T-helper 22 cell (primary cell): ENCODE measurements around the gene KHSRP.

Source experiments
- DNase-seq: peaks from one replicate; pipeline ENCODE4 v3.0.0-alpha.2; 2020; ENCODE audit warnings: low read depth

KHSRP gene, protein sequence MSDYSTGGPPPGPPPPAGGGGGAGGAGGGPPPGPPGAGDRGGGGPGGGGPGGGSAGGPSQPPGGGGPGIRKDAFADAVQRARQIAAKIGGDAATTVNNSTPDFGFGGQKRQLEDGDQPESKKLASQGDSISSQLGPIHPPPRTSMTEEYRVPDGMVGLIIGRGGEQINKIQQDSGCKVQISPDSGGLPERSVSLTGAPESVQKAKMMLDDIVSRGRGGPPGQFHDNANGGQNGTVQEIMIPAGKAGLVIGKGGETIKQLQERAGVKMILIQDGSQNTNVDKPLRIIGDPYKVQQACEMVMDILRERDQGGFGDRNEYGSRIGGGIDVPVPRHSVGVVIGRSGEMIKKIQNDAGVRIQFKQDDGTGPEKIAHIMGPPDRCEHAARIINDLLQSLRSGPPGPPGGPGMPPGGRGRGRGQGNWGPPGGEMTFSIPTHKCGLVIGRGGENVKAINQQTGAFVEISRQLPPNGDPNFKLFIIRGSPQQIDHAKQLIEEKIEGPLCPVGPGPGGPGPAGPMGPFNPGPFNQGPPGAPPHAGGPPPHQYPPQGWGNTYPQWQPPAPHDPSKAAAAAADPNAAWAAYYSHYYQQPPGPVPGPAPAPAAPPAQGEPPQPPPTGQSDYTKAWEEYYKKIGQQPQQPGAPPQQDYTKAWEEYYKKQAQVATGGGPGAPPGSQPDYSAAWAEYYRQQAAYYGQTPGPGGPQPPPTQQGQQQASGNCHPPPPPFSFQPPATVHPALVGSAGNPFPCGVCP

DNA sequence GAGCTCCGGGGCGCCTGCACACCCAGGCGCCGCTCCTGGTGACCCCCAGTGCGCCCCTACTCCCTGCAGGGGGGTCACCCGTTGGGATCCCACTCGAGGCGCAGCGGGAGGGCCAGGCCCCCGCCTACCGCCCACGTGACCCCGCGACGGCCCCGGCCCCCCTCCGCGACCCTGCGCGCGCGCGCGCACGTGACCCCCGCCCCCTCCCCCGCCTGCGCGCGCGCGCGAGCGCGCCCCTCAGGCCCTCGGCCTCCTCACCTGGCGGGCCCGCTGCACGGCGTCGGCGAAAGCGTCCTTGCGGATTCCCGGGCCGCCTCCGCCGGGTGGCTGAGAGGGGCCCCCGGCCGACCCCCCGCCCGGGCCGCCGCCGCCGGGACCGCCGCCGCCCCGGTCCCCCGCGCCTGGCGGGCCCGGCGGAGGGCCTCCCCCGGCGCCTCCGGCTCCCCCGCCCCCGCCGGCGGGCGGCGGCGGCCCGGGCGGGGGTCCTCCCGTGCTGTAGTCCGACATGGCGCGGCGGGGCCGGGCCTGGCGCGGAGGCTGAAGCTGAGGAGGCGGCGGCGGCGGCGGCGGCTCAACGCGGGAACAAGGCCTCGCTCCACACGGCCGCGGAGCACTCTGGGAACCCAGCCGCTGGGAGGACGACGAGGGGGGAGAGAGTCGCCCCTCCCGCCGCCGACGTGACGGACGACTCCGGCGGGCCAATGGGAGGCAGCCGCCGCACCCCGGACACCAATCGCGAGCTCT, at the start of gene KHSRP:
Gene KHSRP (minus strand): TSS at position 617 of the 744 bp plus-strand sequence. CDS start 110 bp downstream, at position 507.
- peak; percentile 16 for DNase-seq

DNA sequence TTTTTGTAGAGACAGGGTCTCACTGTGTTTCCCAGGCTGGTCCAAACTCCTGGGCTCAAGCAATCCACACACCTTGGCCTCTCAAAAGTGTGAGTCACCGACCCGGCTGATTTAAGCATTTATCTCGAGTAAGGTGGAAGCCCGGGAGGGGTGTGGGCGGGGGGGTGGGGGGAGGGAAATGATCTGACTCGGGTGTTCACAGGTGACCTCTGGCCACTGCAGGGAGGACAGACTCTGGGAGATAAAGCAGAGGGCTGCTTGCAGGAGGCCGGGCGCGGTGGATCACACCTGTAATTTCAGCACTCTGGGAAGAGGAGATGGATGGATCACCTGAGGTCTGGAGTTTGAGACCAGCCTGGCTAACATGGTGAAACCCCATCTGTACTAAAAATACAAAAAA, 49.0 kb upstream of the KHSRP start:
- no peak for DNase-seq

DNA sequence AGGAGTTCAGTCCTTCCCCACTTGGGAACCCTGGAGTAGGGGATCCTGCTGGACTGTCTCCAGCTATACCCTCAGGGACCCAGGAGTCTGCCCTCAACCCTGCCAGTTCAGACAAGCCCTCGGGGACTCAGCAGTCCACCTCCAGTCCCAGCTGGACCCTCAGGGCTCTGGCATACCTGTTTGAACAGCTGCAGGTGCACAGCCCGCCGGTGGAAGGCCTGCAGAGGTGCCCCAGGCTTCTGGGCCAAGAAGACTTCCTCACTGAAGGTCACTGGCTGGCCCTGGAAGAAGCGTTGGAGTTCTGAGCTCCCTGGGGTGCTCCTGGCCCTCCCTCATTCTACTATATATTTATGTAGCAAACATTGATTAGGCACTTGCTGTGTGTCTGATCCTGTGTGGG, 48.1 kb upstream of the KHSRP start:
- DNase-seq, result no peak

DNA sequence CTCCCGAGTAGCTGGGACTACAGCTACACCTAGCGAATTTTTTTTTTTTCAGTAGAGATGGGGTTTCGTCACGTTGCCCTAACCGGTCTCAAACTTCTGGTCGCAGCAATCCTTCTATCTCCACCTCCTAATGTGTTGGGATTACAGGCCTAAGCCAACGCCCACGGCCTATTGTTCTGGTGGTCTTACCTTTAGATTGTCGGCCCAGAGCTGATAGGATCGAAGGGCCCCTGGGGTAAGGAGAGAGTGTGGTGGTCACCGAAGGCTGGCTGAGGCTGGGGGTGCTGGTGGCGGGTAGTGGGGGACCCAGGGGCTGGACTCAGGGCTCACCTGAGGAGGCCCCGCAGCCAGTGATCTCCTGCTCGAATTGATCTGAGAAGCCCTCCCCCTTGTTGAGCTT, 46.5 kb upstream of the KHSRP start:
- DNase-seq, result no peak

DNA sequence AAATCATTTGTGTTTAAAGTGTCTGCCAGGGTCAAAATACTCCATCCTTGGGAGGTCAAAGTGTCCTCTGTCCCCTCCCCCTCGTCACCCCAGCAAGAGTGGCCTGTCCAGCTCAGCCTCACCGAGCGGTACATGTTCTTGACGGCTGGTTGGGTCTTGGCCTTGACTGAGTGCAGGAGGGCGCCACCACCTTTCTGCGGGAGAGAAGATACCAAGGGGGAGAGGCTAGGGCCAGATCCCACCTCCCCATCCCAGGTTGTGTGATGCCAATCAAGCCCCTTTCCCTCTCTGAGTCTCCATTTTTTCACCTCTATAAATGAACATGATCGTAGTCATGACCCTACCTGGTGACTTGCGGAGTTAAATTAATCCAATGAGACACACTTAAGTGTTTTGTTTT, 45.6 kb upstream of the KHSRP start:
- no peak for DNase-seq

DNA sequence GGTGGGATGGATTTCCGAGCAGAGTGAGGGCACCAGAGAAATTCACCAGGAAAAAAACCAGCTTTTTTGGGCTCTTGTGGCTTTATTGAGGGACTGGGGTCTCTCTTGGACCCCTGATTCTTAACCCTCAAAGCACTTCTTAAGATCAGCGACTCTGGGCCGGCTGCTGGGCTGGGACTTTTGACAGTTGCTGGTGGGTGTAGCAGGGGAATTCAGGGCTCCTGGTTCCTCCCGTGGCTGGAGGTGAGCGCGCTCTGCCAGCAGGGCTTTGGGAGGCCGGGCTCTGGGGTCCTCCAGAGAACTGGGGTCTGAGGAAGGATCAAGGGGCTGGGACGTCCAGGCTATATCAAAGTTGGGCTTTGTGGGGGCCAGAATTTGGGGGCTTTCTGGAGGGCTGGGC, 42.8 kb upstream of the KHSRP start:
- DNase-seq, result no peak

DNA sequence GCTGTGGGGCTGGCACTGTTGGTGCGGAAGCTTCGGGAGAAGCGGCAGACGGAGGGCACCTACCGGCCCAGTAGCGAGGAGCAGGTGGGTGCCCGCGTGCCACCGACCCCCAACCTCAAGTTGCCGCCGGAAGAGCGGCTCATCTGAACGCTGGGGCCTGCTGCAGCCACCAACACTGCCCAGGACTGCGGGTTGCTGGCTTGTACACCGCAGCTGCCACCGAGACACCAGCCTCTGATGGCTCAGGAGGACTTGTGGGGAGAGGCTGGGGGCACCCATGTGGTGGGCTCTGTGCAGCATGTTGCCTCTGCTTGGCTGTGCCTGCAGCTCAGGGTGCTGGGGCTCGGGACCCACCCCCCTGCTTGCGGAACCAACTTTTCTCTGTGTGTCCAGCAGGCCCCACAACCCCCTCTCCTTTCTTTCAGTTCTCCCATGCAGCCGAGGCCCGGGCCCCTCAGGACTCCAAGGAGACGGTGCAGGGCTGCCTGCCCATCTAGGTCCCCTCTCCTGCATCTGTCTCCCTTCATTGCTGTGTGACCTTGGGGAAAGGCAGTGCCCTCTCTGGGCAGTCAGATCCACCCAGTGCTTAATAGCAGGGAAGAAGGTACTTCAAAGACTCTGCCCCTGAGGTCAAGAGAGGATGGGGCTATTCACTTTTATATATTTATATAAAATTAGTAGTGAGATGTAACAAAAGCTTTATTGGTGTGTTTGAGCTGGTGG, 42.1 kb upstream of the KHSRP start:
- no peak for DNase-seq

DNA sequence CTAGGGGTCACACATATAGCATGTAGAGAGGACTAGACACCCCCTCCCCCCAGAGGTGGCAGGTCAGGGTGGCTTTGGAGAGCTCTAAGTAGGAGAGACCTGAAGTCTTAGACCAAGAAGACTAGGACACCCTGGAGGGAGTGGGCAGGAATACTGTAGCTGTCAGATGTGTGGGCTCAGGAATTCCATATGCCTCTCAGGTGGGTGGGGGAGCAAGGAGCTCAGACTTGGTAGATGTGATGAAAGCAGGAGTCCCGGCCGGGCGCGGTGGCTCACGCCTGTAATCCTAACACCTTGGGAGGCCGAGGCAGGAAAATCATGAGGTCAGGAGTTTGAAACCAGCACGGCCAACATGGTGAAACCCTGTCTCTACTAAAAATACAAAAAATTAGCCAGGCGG, 41.1 kb upstream of the KHSRP start:
- no peak for DNase-seq

DNA sequence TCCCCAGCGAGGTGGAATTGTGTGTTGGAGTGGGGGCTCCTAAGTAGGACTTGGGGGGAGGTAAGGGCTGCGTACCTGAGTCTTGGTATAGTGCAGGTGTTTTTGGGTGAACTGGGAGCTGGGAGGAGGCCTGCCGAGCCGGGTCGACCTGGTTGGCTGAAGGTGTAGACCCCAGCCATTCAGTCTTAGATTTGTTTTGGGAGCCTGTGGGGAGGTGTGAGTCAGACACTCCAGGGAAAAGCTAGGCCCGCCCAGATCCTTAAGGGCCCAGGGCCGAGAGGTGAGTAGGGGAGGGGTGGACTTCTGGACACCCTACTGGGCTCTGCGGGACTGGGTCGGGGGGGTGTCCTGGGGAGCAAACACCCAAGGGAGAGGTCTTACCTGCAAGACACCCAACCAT, 40.4 kb upstream of the KHSRP start:
- DNase-seq, result no peak

DNA sequence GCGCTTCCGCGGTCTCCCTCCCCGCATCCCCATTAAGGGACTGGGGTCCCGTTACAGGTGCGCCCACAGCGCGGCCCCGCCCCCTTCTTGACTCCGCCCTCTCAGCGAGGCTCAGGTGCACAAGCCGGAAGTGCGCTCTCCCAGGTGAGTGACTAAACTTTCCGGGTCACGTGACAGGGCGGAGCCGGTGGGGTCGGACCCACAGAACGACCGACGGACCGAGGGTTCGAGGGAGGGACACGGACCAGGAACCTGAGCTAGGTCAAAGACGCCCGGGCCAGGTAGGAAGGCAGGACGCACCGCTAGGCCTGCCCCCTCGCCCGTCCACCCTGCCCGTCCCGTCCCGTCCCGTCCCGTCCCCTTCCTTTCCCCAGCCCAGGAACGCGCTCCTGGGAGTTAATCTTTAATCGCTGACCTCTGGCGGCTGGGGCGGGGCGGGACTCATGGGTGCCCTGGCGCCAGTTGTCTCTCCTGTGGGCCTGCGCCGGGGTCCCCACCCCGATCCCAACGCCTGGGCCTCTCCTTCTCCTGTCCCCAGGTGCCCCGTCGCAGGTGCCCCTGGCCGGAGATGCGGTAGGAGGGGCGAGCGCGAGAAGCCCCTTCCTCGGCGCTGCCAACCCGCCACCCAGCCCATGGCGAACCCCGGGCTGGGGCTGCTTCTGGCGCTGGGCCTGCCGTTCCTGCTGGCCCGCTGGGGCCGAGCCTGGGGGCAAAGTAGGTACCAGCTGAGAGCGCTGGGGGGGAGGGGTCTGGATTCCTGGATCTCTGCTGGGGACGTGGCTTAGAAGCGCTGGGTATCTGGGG, 39.7 kb upstream of the KHSRP start, which contains the start of gene CRB3:
Gene CRB3 (plus strand): TSS at position 202 of the 804 bp plus-strand sequence. CDS start 431 bp downstream, at position 633.
- DNase-seq, result peak; percentile 20

DNA sequence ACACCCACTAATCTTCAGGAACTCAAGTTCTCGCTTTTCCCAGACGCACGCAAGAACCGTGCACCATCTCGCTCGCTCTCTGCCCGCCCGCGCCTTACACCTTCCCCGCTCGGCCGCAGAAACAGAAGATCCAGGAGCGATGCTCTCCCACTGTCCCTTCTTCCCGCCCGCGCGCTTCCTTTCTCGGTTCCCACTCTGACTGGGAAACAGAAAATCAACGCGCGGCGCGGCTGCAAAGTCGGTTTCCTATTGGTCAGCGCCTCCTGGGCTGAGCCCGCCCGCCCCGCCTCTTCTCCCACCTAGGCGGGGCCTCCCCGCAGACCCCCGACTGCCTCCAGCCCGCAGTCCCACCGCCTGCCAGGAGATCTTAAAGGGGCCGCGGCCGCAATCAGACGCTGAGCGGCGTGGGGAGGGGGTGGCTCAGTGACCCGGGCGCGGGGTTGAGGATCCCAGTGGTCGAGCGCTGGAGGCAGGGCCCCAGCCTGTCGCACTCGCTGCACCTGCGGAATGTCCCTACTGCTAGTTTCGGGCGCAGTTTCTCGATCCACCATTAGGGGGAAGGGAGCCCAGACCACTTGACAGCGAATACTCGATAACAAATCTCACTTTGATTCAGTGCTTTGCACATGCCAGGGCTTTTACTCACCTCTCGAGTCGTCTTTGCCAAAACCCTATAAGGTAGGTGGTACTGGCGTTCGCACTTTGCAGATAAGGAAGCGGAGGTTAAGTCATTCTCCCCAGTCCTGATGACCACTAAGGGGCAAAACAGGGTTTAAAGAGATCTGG, 35.7 kb upstream of the KHSRP start:
- DNase-seq, result peak; percentile 93

DNA sequence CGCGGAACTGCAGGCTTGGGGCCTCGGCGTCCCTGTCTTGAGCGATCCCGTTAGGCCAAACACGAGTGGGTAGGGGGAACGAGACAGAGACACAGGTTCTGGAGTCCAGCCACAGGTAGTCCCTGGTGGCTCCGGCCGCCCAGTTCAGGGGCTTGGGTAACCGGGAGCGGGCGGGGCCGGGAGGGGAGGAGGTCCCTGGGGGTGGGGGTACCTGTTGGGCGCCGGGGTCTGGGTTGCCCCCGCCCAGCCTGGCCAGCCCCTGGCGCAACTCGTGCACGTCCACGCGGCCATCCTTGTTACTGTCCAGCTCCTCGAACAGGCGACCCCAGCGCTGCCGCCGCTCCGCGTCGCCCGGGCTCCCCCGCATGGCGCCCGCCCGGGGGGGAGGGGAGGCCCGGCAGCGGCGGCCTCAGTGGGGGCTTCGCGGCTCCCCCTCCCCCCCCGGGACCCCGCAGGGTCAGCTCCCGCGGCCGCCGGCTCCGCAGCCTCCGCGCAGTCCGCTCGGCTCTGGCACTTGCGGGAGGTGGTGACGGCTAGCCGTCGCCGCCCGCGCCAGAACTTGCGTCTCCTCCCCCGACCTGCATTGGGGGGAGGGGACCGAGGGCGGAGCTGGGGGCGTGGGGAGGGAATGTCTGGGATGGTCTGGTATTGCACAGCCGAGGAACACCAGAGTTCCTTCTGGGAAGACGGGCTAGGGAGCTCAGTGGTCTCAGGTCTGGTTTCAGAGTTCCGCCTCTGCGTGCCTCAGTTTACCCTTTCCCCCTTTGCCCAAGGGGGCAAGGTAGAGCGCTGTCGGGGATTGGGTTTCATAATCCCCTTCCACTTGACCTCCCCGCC, 34.9 kb upstream of the KHSRP start, which contains the start of gene SLC25A23:
Gene SLC25A23 (minus strand): TSS at position 531 of the 837 bp plus-strand sequence. CDS start 164 bp downstream, at position 367.
- peak; percentile 36 for DNase-seq

DNA sequence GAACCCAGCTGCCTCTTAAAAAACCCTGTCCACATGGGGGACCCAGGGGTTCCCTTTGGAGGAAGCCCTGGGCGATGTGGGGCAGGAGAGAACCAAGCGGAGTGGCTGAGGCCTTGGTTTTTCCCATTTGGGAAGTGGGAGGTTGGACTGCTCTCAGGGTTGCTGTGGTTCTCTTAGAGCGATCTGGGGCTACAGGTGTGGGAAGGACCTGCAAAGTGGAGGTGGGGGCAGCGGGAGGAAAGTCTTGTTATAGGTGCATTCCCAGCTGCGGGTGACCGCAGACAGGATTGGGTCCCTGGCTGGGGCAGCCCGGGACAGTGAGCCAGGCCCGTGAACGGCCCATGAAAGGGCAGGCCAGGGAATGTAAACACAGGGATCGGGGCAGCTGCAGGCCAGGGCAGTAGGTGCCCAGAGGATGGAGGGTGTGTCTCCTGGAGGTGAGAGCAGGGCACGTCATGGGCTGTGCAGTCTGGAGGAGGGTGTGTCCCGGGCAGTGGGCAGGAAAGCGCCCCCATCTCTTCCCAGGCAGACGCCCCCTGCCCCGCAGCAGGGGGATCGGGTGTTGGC, 34.2 kb upstream of the KHSRP start:
- no peak for DNase-seq

DNA sequence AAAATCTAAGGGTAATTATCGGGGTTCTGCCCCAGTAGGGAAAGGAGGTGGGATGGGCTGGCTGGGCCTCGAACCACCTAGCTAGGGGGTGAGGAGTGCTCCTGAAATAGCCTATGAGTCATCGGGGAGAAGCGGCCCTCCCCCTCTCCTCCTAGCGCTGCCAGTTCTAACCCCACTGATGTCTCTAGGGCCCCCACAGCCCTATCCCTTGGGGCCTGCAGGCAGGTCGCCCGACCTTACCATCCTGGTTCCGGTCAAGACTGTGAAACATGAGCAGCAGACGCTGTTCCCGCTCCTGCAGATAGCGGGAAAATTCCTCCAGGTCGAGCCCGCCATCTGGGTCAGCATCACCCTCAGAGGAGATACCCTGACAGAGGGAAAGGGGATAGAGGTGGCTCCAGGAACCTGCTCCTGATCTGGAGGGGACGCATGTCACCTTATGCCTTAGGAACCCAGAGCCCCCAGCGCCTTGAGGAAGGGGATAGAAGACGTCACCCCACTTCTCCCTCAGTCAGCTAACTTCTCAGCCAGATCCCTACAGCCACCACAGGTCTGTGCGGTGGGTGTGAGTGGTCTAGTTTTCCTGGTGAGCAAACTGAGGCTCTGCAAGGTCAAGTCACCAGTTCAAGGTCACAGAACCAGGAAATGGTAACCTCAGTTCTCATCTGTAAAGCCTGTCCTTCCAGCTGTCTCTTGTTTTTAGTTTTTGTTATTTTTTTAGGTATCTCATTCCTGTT, 33.5 kb upstream of the KHSRP start:
- DNase-seq, result no peak

DNA sequence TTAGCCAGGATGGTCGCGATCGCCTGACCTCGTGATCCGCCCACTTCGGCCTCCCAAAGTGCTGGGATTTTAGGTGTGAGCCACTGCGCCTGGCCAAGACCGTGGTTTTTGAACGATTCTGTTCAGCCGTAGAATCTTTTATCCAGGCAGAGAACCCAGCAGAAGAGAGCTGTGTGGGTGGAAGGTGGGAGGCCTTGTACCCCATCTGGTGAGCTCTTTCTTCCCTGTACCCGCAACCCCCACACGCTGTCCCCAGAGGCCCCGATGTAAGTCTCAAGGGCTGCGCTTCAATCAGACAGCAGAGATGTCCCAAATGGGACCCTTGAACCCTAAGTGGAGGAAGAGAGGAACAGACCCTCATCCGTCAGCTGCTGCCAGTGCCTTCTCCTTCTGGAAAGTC, 31.3 kb upstream of the KHSRP start:
- DNase-seq, result no peak

DNA sequence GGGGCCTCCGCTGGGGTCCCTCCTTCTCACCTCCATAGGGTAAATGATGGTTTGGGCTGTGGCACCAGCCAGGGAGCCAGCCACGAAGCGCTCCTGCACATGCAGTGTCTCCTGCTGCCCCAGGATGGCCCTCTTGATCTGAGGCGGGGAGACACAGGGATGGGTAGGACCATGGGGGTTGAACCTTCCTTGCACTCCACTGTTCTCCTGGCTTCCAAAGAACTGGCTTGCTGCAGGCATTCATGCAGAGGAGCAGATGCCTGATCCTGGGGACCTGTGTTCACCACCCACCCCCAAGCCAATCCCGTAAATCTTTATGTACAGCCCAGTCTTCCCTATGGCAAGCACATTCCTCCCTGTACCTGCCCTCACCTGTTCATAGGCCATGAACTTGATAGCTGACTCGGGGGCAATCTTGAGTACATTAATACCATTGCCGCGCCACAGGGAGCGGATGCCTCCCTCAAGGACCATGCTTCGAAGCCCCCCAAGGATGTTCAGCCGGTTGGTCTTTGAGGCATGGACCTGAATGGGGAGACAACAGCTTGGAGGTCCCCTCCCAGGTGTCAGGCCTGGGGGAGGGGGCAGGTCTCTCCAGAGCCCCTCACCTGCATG, 29.4 kb upstream of the KHSRP start:
- no peak for DNase-seq

DNA sequence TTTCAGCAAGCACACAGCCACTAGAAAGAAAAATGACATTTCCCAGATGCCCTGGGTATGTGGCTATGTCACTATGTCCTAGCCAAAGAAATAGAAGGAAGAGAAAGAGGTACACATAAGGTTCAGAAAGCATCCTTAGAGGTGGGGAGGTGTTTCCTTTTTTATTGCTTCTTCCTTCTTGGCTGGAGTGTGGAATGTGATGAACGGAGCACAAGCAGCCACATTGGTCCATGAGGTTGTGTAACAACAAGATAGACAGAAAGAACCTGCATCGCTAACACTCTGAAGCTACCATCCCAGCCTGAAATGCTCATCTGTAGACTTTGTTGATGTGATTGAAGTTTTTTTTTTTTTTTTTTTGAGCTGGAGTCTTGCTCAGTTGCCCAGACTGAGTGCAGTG, 28.3 kb upstream of the KHSRP start:
- DNase-seq, result no peak

DNA sequence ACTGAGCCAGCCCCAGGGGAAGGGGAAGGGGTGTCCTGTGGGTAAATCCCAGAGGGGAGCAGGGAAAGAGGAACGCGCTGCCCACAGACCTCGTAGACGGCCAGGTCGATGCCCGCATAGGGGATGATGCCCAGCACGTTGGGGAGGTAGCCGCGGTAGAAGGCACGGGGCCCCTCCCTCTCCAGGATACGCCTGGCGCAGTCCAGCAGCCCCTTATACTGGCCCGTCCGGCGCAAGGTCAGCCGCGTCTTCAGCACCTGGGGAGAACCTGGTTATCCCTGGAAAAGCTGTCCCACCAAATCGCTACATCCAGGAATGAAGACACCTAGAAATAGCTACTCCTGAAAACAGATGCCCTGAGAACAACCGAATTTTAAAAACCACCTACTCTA, 27.6 kb upstream of the KHSRP start:
- no peak for DNase-seq
